GM20431 (cell line): ENCODE data around the gene ATG4D.

Experiments
- in situ Hi-C: fragments of 300-500 bp; cut with MseI, MboI; formaldehyde crosslinking; loops from one replicate; pipeline ENCODE4 v1.15.0; 2020; ENCODE audit warnings: low sequenced_read_pairs; ENCODE audit not compliant: unreplicated experiment

The ATG4D gene

DNA sequence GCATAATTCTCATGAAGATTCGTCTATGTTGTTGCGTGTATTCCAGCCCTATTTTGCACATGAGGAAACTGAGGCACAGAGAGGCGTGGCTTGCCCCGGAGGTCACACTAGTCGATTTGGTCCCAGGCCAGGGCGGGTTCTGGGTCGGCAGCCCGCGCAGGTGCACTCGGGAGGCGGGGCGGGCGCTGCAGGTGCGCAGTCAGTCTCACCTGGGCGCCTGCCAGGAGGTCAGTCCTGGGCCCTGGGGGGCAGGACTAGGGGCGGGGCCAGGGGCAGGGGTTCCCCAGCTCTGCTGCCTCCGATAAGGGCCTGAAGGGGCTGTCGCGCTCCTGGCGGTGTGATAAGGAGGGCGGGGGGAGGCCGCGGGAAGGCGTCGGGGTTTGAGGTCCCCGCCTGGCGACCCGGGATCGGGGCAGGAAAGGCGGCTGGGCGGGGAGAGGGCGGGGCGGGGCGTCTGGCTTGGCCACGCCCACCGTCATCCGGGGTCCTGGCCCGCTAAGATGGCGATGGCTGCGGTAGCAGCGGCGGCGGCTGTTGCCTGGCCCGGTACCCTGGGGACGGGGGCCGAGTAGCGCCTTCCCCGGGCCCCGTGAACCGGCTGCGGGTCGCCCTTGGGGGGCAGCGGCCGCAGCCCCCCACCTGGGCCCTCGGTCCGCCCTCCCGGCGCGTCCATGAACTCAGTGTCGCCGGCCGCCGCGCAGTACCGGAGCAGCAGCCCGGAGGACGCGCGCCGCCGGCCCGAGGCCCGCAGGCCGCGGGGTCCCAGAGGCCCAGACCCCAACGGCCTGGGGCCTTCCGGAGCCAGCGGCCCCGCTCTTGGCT lies at the start of gene ATG4D:
Gene ATG4D (plus strand): TSS at position 485 of the 822 bp plus-strand sequence. CDS start 187 bp downstream, at position 672.
- in situ Hi-C loops: no loop called here

DNA sequence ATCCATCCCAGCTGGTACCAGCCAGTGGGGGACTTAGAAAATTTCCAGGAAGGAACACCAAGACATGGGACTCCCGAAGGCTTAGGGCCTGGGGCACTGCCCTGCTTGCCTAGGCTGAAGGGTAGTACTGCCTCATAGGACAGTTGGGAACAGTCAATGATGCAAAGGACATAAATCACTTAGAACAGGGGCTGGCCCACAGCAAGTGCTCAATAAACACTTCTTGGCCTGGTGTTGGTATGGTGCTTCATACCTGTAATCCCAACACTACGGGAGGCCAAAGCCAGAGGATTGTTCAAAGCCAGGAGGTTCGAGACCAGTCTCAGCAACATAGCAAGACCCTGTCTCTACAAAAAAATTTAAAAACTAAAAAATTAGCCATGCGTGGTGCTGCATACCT lies 46.3 kb upstream of the ATG4D start:
- in situ Hi-C loops: no loop called here

- in situ Hi-C loops: no loop called here
Observed at GRCh38 chr19:10499550-10500246, 44.0 kb upstream of the ATG4D start.

- in situ Hi-C loops: no loop called here
Observed at GRCh38 chr19:10500247-10500592, 43.5 kb upstream of the ATG4D start.

DNA sequence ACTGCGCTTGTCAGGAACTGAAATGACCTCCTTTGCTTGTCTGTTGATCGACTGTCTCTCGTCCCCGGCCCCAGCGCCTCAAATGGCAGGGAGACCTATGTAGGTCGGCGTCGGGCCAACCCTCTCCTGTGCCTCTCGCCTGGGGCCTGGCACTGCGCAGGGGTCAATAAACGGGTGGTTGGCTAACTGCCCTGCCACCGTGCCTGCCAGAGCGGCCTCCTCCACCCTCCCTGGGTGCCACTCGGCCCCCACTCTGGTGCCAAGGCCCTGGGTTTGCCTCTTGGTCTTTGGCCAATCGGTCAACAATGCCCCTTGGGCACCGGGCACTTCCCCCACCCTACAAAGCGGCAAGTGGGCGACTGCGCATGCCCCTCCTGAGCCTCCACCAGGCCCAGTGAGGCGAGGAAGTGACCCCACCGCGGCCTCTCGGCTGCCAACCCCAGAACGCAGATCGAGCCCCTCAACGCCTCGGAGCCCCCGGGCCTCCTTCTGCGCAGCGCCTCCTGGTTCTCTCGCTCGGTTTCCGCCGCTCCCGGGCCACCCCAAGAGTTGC lies 41.7 kb upstream of the ATG4D start:
- in situ Hi-C loops: no loop called here

DNA sequence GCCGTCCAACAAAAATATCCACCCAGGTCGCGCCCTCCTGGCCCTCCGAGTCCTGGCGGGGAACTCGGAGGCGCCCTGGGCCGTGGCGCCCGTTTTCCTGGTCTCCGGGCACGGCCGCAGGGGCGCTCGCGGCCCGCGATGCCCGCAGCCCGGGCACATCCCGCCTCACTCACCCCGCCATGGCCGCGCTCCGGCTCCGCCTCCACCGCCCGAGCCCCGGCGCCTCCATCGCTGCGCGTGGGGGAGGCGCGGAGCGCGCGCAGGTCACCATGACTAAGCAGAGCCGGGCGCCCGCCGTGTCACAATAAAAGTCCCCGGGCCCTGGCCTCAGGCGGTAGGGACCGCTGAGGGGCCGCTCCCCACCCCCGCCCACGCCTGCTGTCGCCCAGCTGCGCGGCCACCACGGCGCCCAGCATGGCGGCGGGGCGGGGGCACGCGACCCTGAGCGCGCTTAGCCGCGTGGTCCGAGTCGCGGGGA lies 41.1 kb upstream of the ATG4D start:
- in situ Hi-C loops: no loop called here

DNA sequence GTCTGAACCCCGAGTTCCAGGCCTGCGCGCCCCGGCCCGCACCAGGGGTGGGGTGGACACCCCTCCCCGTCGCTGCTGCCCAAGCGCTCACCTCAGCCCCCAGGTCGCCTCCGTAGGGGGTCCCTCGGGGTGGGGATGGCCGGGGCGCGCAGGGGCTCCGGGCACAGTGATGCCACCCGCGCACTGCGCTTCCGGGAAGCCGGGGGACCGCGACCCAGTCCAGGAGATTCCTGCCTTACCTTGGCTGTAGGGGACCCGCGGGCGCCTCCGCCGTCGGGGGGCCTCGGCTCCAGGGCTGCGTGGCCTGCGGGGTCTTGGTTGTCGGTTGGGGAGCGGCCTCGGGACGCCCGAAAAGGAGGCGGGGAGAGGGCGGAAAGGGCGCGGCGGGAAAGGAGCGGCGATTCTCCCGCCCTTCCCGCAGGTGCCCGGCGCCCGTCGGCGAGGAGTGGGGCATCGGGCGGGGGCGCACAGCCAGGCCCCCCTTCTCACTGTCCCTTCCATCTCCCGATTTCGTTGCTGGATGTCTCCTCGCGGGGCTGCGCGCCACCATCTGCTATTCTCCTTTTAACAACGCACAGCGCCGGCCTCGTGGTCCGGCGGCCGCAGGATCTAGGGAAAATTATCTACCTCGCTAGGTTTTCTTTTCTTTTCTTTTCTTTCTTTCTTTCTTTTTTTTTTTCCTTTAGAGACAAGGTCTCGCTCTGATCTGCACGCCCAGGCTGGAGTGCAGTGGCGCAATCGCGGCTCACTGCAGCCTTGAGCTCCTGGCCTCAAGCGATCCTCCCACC lies 40.5 kb upstream of the ATG4D start, which contains the start of gene KEAP1:
Gene KEAP1 (minus strand): TSS at position 355 of the 788 bp plus-strand sequence. CDS start 3,323 bp downstream, outside the sequence.
- in situ Hi-C loops: no loop called here

DNA sequence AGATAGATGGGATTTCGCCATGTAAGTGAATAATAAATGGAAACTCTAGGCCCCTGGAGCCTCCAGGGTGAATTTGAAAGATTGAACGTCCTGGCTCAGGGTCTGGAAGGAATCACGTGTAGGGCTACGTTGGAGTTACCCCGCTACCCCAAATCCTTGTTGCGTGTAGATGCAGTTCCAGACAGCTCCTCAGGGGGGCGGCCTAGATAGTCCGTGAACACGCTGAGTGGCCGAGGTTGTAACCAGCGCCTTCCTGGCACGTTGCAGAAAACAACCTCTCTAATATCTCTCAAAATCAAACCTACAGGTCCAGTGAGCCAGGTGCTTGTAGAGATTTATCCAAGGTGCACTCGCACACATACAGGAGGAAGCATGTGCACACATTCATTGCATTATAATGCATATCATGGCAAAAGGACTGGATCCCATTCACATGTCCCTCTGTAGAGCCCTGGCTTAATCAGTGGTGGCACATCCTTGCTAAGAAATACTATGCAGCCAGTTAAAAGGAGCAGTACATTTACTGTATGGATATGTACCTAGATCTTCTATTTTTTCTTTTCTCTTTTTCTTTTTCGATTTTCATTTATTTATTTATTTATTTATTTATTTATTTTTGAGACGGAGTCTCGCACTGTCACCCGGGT lies 38.0 kb upstream of the ATG4D start:
- in situ Hi-C loops: no loop called here

DNA sequence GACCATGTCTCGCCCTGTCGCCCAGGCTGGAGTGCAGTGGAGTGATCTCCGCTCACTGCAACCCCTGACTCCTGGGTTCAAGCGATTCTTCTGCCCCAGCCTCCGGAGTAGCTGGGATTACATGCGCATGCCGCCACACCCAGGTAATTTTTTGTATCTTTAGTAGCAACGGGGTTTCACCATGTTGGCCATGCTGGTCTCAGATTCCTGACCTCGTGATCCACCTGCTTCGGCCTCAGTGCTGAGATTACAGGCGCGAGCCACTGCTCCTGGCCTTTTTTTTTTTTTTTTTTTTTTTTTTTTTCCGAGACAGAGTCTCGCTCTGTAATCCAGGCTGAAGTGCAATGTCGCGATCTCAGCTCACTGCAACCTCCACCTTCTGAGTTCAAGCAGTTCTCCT lies 35.7 kb upstream of the ATG4D start:
- in situ Hi-C loops: no loop called here

GRCh38 chr19:10508707-10509106 lies 35.0 kb upstream of the ATG4D start:
- in situ Hi-C loops: no loop called here

- in situ Hi-C loops: no loop called here
Observed at GRCh38 chr19:10510301-10510802, 33.4 kb upstream of the ATG4D start.

GRCh38 chr19:10513223-10513622 lies 30.5 kb upstream of the ATG4D start:
- in situ Hi-C loops: no loop called here

GRCh38 chr19:10514211-10515145 lies 29.2 kb upstream of the ATG4D start:
- in situ Hi-C loops: no loop called here

- in situ Hi-C loops: no loop called here
Observed at GRCh38 chr19:10516064-10516385, 27.7 kb upstream of the ATG4D start.

GRCh38 chr19:10516671-10517286 lies 26.9 kb upstream of the ATG4D start:
- in situ Hi-C loops: no loop called here

DNA sequence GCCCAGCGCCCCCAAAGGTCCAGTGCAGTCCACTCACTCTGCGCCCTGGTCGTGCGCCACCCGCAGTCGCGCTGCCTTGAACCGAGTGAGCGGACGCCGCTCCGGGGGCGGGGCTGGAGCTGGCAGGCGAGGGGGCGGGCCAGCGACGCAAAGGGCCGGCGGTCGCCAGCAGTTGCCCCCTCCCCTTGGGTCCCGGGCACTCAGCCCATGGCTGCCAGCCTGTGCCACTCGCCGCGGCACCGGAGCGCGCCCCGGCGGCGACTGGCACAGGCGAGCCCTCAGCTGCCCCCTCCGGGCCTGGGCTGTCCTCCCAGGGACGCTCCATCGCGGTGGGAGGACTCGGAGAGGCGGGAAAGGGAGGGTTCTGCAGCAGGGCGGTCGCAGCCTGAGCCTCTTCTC lies 26.3 kb upstream of the ATG4D start, which contains the start of gene S1PR5:
Gene S1PR5 (minus strand): TSS at position 87 of the 399 bp plus-strand sequence. CDS start 2,436 bp downstream, outside the sequence.
- in situ Hi-C loops: no loop called here

GRCh38 chr19:10517760-10518443 lies 25.8 kb upstream of the ATG4D start:
- in situ Hi-C loops: no loop called here
